Activated CD8-positive, alpha-beta T cell treated with anti-CD3 and anti-CD28 coated beads for 36 hours (primary cell): Measurements from ENCODE around the gene DZIP1. TPM values are rescaled to one million over a fixed set of nuclear protein-coding genes. Genes with fewer than 3 reads are reported as not detected.

Experiments used
- ATAC-seq: fragments of 200-7000 bp; cut with Tn5 transposase; one replicate; pipeline ENCODE4 v1.10.0; 2021; ENCODE audit warnings: mild to moderate bottlenecking, moderate library complexity
- CTCF ChIA-PET: fragments of 350-600 bp; sonication (Branson Sonifier 250); formaldehyde crosslinking; loops from one replicate; lab custom pipeline; 2021; ENCODE audit warnings: antibody characterized with exemption; lab: Charles Lee
- POLR2A ChIA-PET: fragments of 350-600 bp; sonication (Branson Sonifier 250); formaldehyde crosslinking; loops from one replicate; lab custom pipeline; 2021; ENCODE audit warnings: antibody characterized with exemption; lab: Charles Lee
- DNase-seq: peaks from one replicate; pipeline ENCODE4 v3.0.0-alpha.2; 2020
- H3K27ac Mint-ChIP-seq: one replicate; pipeline ENCODE4 v1.8.0; 2021; ENCODE audit warnings: mild to moderate bottlenecking, mixed read lengths
- H3K27me3 Mint-ChIP-seq: one replicate; pipeline ENCODE4 v1.8.0; 2021; ENCODE audit warnings: mixed read lengths
- H3K36me3 Mint-ChIP-seq: one replicate; pipeline ENCODE4 v1.8.0; 2021; ENCODE audit warnings: low read depth, mixed read lengths
- H3K4me1 Mint-ChIP-seq: one replicate; pipeline ENCODE4 v1.8.0; 2021; ENCODE audit warnings: low read depth, mixed read lengths
- H3K4me3 Mint-ChIP-seq: one replicate; pipeline ENCODE4 v1.8.0; 2021; ENCODE audit warnings: mild to moderate bottlenecking, moderate library complexity, mixed read lengths
- H3K9me3 Mint-ChIP-seq: one replicate; pipeline ENCODE4 v1.8.0; 2021; ENCODE audit warnings: mixed read lengths
- CTCF ChIP-seq: fragments of 200-600 bp; IDR thresholded peaks from one replicate; pipeline ENCODE4 v1.8.0; 2022; ENCODE audit warnings: antibody characterized with exemption, mild to moderate bottlenecking
- intact Hi-C: fragments of 100-400 bp; cut with micrococcal nuclease; formaldehyde crosslinking; loops from one replicate; pipeline ENCODE4 v1.10.0; 2022
- total RNA-seq, 2 experiments: library from RNA; stranded (reverse); gene quantifications; one replicate each; pipeline ENCODE4 v1.2.3, GENCODE V29; 2021

DZIP1 gene
- total RNA-seq, 2 experiments from 2014 or later = 0.54 to 0.85 TPM

- intact Hi-C loops = no loop called here
- ATAC-seq (no peak), DNase-seq (no peak)
- no peak for TF ChIP-seq CTCF
- ChIA-PET POLR2A (no interaction called here), CTCF (no interaction called here)
- Mint-ChIP-seq H3K4me3 (no peak overlapping the region), H3K9me3 (no peaks in the 10 kb centered on the region), H3K27ac (no peak overlapping the region), H3K27me3 (peaks cover 9% of the 10 kb centered on the region), H3K36me3 (no peaks in the 10 kb centered on the region), H3K4me1 (no peaks in the 10 kb centered on the region)
Measured at GRCh38 chr13:95630593-95630992, 13.9 kb downstream of the DZIP1 start.

- H3K4me1 Mint-ChIP-seq = no peaks in the 10 kb centered on the region
- ATAC-seq = no peak
- no peak for DNase-seq
- no peaks in the 10 kb centered on the region for H3K36me3 Mint-ChIP-seq
- ChIA-PET POLR2A (no interaction called here), CTCF (no interaction called here)
- no peaks in the 10 kb centered on the region for H3K9me3 Mint-ChIP-seq
- TF ChIP-seq CTCF = no peak
- no peak overlapping the region for H3K4me3 Mint-ChIP-seq
- intact Hi-C loops = no loop called here
- H3K27ac Mint-ChIP-seq = no peak overlapping the region
- H3K27me3 Mint-ChIP-seq = peaks cover 14% of the 10 kb centered on the region
Measured at GRCh38 chr13:95629071-95629470, 15.4 kb downstream of the DZIP1 start.

GRCh38 chr13:95628488-95628887 lies 16.0 kb downstream of the DZIP1 start:
- ATAC-seq (no peak), DNase-seq (no peak)
- no peak overlapping the region for H3K4me3 Mint-ChIP-seq
- H3K27ac Mint-ChIP-seq = no peak overlapping the region
- no peaks in the 10 kb centered on the region for H3K36me3 Mint-ChIP-seq
- H3K27me3 Mint-ChIP-seq = peaks cover 12% of the 10 kb centered on the region
- no peak for TF ChIP-seq CTCF
- intact Hi-C loops = no loop called here
- H3K9me3 Mint-ChIP-seq = no peaks in the 10 kb centered on the region
- CTCF ChIA-PET = no interaction called here
- no peaks in the 10 kb centered on the region for H3K4me1 Mint-ChIP-seq
- POLR2A ChIA-PET = no interaction called here

GRCh38 chr13:95627590-95627989 lies 16.9 kb downstream of the DZIP1 start:
- ATAC-seq (no peak), DNase-seq (no peak)
- H3K4me3 Mint-ChIP-seq = no peak overlapping the region
- no peaks in the 10 kb centered on the region for H3K36me3 Mint-ChIP-seq
- H3K9me3 Mint-ChIP-seq = no peaks in the 10 kb centered on the region
- CTCF ChIA-PET = interaction anchor here (9.0 kb wide), 1 partner anchor 206 kb away, joined by 168 read pairs; no protein-coding TSS in a partner anchor
- POLR2A ChIA-PET = no interaction called here
- peaks cover 11% of the 10 kb centered on the region for H3K27me3 Mint-ChIP-seq
- intact Hi-C loops = no loop called here
- H3K4me1 Mint-ChIP-seq = no peaks in the 10 kb centered on the region
- H3K27ac Mint-ChIP-seq = no peak overlapping the region
- no peak for TF ChIP-seq CTCF

- intact Hi-C loops = no loop called here
- Mint-ChIP-seq H3K4me3 (no peak overlapping the region), H3K4me1 (no peaks in the 10 kb centered on the region), H3K9me3 (no peaks in the 10 kb centered on the region), H3K36me3 (no peaks in the 10 kb centered on the region), H3K27me3 (peaks cover 9% of the 10 kb centered on the region), H3K27ac (no peak overlapping the region)
- ChIA-PET POLR2A (no interaction called here), CTCF (interaction anchor here (9.0 kb wide), 1 partner anchor 207 kb away, joined by 168 read pairs; no protein-coding TSS in a partner anchor)
- no peak for DNase-seq
- TF ChIP-seq CTCF = no peak
- no peak for ATAC-seq
Measured at GRCh38 chr13:95626768-95627167, 17.7 kb downstream of the DZIP1 start.
